CD4-positive, alpha-beta T cell treated with Interleukin-10 for 1 hour (primary cell): ENCODE data around the gene RXFP1.

Experiments used
- DNase-seq: peaks from one replicate; pipeline ENCODE4 v3.0.0-alpha.2; 2020

Gene RXFP1

GRCh38 chr4:158521484-158522088 lies at the start of gene RXFP1:
RXFP1 (plus strand) TSS chr4:158521882; CDS start chr4:158521977, 95 bp downstream.
- DNase-seq = no peak

- no peak for DNase-seq
These were observed 39.9 kb upstream of the RXFP1 start for GRCh38 chr4:158481811-158482210.

DNA sequence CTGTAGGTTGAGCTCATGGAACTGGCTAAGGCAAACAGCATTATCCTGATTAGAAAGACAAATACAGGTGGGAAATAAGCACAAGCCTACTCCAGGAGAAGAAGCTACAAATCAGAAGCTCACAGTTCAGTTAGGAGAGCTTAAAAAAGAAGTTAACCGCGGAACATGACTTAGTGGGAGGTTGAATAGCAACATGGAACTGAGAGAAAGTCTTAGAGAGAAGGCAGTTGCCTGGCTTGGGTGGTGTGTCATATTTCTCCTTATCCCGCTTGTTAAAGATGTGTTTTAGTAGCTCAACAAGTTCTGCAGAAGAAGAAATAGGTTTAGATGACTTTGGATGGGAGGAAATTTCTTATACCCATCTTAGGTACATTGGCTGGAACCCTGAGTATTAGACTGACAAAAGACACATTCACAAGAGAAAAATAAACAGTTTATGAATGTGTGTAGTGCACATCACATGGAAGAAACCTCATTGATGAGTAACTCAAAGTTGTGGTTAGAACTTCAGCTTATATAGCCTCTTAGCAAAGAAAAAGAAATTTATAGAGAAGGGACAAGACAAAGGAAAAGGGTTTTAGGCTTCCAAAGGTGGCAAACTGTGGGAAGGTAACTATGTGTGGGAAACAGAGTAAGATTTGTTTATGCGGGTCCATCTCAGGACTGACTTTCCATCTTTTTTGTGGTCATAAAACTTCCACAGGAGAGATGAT lies 37.4 kb upstream of the RXFP1 start:
- DNase-seq = no peak

DNA sequence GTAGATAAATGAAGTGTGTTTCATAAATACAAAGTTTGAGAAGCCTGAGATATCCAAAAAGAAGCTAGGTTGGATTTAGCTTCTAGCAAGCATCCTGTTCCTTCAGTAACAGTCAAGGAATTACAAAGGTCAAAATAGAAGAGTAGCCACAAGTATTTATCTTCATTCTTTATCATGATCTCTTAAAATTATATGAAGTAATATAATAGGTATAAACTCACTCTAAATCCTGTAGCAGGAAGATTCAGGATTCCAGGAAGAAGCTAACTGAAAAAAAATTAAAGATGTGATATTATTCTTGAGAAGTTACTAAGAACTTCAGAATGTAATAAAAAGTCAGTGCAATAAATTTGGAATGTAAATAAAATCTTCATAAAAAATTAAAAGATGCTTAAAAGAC lies 31.1 kb upstream of the RXFP1 start:
- DNase-seq = no peak

DNA sequence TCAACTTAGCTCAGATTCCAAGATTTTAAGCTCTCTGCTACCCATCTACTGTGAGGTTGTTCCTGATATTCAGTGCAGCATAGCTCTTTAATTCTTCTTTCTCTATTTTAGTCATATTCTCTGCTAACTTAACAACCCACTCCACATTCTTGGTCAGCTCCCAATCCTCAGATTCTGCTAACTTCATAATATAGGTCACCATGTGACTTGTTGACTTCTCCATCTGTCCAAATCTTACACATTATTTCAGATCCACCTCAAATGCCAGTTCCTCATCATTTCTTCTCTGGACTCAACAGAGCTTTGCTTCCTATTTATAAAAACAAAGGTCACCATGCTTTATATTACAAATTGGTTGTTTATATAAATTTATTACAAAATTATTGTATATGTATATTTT lies 29.3 kb upstream of the RXFP1 start:
- no peak for DNase-seq

- peak; percentile 16 for DNase-seq
These were observed 25.5 kb upstream of the RXFP1 start for GRCh38 chr4:158496030-158496741.

GRCh38 chr4:158500054-158500453 lies 21.6 kb upstream of the RXFP1 start:
- DNase-seq = no peak

GRCh38 chr4:158513256-158513655 lies 8.4 kb upstream of the RXFP1 start:
- no peak for DNase-seq

DNA sequence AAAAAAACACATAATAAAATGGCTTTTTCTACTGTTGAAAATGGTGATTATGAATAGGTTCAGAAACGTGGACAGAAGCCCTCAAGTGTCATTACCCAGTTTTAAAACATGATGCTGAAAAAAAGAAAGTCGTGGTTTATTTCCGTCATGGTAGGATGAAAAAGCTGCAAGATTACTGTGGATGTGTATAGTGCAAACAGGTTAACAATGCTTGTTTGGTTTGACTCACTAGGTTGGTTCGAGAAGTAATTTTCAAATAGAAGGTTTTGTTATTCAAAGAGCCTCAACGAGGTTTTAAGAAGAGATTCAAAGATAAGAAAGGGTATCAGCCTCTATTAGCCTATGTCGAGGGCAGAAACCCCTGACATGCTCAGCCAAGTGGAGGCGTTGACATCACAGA lies 2.5 kb upstream of the RXFP1 start:
- no peak for DNase-seq

DNA sequence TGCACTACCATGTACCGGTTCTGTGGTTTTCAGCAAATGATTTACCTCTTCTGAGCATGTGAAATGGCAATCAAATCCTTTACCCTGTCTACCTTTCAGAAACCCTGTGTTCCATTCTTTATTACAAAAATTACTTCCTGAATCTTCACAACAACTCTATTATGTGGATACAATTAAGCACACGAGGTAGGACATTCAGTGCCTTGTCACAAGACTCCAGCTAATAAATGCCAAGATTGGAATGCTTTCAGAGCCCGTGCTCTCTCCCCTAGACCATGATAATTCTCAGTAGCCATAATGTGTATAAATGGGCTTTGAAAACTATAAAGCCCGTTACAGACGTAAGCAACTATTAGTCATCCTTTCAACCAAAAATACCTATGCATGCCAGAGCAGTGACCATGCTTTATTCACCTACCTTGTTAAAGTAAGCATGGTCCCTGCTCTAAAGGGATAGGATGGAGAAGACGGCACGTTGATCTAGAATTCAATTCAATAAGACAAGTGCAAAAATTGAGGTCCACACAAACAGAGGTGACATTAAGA lies 2.4 kb downstream of the RXFP1 start:
- DNase-seq = no peak

GRCh38 chr4:158527516-158527915 lies 5.8 kb downstream of the RXFP1 start:
- DNase-seq = no peak

GRCh38 chr4:158529505-158529904 lies 7.8 kb downstream of the RXFP1 start:
- no peak for DNase-seq

- DNase-seq = no peak
These were observed 8.7 kb downstream of the RXFP1 start for GRCh38 chr4:158530381-158530780.

DNA sequence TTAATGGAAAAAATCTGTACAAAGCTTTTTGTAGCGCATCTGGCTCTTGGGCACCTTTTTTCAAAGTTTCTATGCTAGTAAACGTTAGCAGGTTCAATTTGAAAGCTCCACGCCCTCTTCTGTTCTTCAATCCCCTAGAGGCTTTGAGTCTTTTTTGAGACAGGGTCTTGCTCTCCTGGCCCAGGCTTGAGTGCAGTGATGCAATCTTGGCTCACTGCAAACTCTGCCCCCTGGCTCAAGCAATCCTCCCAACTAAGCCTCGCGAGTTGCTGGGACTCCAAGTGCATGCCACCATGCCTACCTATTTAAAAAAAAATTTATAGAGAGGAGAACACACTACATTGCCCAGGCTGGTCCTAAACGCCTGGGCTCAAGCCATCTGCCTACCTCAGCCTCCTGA lies 9.2 kb downstream of the RXFP1 start:
- DNase-seq = no peak

- no peak for DNase-seq
These were observed 11.0 kb downstream of the RXFP1 start for GRCh38 chr4:158532556-158533231.

- no peak for DNase-seq
These were observed 13.0 kb downstream of the RXFP1 start for GRCh38 chr4:158534727-158535126.

DNA sequence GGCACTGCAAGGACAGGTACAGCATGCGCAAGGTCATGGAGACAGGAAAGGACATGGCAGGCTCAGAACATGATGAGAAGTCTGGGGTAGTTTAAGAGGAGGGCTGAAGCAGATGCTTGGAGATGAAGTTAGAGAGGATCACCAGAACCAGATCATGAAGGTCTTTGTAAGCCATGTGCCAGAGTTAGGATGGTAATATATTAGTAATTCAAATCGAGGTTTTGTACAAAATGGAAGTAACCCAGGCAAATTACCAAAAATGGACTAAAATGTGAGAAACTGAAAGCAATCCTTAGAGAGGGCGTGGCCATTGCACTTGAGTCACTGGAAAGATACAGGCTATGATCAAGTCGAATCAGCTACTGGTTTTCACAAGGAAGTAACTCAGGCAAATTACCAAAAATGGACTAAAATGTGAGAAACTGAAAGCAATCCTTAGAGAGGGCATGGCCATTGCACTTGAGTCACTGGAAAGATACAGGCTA lies 13.5 kb downstream of the RXFP1 start:
- no peak for DNase-seq

- DNase-seq = no peak
These were observed 15.2 kb downstream of the RXFP1 start for GRCh38 chr4:158536833-158537232.

- DNase-seq = no peak
These were observed 16.5 kb downstream of the RXFP1 start for GRCh38 chr4:158538176-158538575.

DNA sequence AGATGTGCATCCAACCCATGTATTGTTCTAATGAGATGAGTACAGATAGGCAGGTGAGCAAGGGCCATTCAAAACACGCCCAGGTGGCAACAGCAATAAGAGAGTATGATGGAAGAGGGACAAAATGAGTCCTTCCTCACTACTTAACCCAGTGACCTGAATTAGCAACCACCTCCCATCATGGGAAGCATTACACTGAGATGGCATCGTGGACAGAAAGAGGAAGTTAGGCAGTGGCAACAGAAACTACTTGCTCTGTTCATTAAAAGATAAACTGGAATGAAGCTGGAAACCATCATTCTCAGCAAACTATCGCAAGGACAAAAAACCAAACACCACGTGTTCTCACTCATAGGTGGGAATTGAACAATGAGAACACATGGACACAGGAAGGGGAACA lies 17.2 kb downstream of the RXFP1 start:
- DNase-seq = no peak

GRCh38 chr4:158540125-158540907 lies 18.6 kb downstream of the RXFP1 start:
- no peak for DNase-seq

- no peak for DNase-seq
These were observed 19.8 kb downstream of the RXFP1 start for GRCh38 chr4:158541506-158541905.
